BLaER1 (cell line): ENCODE results near the gene PAQR3.

Experiments used
- H3K27ac ChIP-seq: shearing (Covaris generic); formaldehyde crosslinking; 2 replicates; pipeline ENCODE4 v1.8.1; 2022
- H3K27me3 ChIP-seq: shearing (Covaris generic); formaldehyde crosslinking; 2 replicates; pipeline ENCODE4 v1.8.1; 2022
- H3K36me3 ChIP-seq: shearing (Covaris generic); formaldehyde crosslinking; 2 replicates; pipeline ENCODE4 v1.8.1; 2022
- H3K4me1 ChIP-seq: shearing (Covaris generic); formaldehyde crosslinking; 2 replicates; pipeline ENCODE4 v1.8.1; 2022
- H3K4me2 ChIP-seq: shearing (Covaris generic); formaldehyde crosslinking; 2 replicates; pipeline ENCODE4 v1.8.1; 2022
- H3K4me3 ChIP-seq: shearing (Covaris generic); formaldehyde crosslinking; 2 replicates; pipeline ENCODE4 v1.8.1; 2022
- H3K9ac ChIP-seq: shearing (Covaris generic); formaldehyde crosslinking; 2 replicates; pipeline ENCODE4 v1.8.1; 2022
- H3K9me3 ChIP-seq: shearing (Covaris generic); formaldehyde crosslinking; 2 replicates; pipeline ENCODE4 v1.8.1; 2022
- H4K20me1 ChIP-seq: shearing (Covaris generic); formaldehyde crosslinking; 2 replicates; pipeline ENCODE4 v1.8.1; 2022
- Cebpa-rat ChIP-seq: shearing (Covaris generic); IDR thresholded peaks from 2 replicates; pipeline ENCODE4 v1.8.1; 2022

Gene PAQR3

DNA sequence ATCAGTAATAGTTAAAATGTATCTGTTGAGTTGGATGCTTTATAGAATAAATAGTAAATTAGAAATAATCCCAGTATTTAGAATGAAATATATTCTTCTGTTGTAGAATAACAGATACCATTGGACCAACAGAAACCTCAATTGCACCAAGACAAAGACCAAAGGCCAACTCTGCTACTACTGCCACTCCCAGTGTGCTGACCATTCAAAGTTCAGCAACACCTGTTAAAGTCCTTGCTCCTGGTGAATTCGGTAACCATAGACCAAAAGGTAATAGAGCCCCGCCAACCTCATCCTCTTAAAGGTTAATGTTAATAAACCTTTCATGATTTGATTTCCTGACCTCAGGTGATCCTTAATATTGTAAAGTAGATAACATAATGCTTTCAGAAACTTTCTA is 73.8 kb downstream of the PAQR3 start:
- Histone ChIP-seq H3K4me1 (no peaks in the 10 kb centered on the region), H3K36me3 (peaks cover 61% of the 10 kb centered on the region), H4K20me1 (no peaks in the 10 kb centered on the region), H3K9ac (no peak overlapping the region), H3K4me3 (no peak overlapping the region), H3K27ac (no peak overlapping the region), H3K4me2 (no peak overlapping the region), H3K27me3 (no peaks in the 10 kb centered on the region), H3K9me3 (no peaks in the 10 kb centered on the region)
- TF ChIP-seq Cebpa-rat = no peak

DNA sequence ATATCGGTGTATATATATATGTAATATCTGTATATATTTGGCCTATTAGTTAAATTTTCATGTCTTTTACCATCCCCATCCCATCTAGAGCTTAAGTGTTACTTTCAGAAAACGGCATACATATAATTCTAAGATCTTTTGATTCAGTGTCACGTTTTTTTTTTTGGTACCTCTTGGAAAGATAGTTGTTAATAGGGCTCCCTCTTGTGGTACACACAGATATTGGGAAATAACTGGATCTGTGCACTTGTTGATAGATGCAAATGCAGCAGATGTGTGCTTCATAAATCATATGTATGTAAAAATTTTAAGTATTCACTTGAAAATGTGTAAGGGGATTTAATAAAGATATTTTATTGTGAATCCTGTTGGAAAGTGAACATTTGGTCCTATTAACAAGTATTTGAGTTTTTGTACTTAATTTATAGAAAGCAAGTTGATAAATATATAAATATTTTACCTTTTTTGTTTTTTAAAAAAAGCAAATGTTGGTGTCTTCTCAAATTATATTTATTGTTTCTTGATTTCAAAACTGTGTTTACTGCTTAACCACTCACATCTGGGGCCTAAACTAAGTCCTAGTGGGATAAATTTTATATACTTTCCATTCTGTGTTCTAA is 74.7 kb downstream of the PAQR3 start:
- Histone ChIP-seq H3K4me3 (no peak overlapping the region), H4K20me1 (no peaks in the 10 kb centered on the region), H3K27ac (no peak overlapping the region), H3K4me1 (no peaks in the 10 kb centered on the region), H3K27me3 (no peaks in the 10 kb centered on the region), H3K9ac (no peak overlapping the region), H3K36me3 (peaks cover 67% of the 10 kb centered on the region), H3K9me3 (no peaks in the 10 kb centered on the region), H3K4me2 (no peak overlapping the region)
- no peak for TF ChIP-seq Cebpa-rat

DNA sequence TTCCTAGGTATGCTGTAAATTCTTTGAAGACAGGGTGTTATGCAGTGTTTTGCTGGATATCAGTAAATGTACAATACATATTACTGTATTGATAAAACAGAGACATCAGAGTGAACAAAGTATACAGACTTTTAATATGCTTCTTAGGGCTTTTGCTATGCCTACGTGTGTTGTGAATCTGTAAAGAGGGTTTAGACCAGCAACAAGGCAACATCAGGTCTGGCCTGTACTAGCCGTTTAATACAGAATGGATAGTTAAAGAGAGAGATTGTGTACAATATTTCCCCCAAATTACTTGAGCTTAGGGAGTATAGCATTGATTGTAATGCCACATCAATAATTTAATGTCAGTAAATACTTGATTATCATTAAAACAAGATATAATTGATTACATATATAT is 75.2 kb downstream of the PAQR3 start:
- H3K36me3 ChIP-seq = peaks cover 66% of the 10 kb centered on the region
- no peaks in the 10 kb centered on the region for H3K27me3 ChIP-seq
- no peak overlapping the region for H3K9ac ChIP-seq
- no peak for TF ChIP-seq Cebpa-rat
- H3K4me1 ChIP-seq = no peaks in the 10 kb centered on the region
- H4K20me1 ChIP-seq = no peaks in the 10 kb centered on the region
- no peak overlapping the region for H3K27ac ChIP-seq
- H3K4me2 ChIP-seq = no peak overlapping the region
- no peak overlapping the region for H3K4me3 ChIP-seq
- no peaks in the 10 kb centered on the region for H3K9me3 ChIP-seq

DNA sequence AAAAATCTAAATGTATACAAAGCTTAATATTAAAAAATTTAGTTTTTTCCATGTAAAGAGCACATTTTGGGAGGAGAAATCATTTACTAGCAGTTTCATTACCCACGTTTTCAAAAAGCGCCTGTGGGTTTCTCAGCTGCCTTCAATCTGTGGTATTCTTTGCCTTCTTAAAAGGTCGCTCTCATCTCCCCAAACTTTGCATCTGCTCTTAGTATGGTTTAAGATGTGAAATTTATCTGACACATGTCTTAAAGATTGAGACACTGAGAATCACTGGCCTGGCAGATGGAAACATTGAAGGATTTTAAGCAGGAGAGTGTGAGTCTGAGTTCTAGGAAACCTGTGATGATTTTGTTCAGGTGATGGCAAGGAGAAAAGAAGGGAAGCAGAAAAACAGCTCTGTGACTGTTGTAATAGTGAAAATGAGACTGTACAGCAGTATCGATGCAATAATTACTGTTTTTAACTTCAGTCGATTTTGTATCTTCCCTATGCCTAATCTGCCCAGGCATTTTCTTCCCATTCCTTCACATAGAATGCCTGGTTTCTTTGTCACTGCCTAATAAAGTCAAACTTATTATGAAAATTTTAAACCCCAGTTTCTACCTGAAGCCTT is 75.9 kb downstream of the PAQR3 start:
- H4K20me1 ChIP-seq = no peaks in the 10 kb centered on the region
- H3K4me3 ChIP-seq = no peak overlapping the region
- no peak for TF ChIP-seq Cebpa-rat

DNA sequence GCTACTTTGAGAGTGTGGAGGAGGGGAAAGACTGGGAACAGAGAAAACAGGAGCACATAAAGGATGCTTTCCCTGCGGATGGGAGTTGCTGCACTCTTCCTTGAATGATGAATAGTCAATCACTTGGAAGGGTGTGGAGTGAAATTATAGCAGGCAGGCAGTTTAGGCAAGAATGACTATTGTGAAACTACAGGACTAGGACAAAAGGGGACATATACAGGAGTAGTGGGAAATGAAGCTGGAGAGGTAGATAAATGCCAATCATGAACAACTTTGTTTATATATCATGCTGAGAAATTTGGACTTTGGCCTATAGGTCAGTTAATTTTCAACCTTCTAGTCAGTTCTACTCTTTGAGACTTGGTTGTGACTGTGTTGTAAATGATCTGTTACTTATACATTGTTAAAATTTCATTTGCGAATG is 76.9 kb downstream of the PAQR3 start:
- Histone ChIP-seq H3K9me3 (no peaks in the 10 kb centered on the region), H3K36me3 (peaks cover 53% of the 10 kb centered on the region), H3K4me1 (no peaks in the 10 kb centered on the region), H3K9ac (no peak overlapping the region), H3K4me2 (no peak overlapping the region), H3K4me3 (no peak overlapping the region), H4K20me1 (no peaks in the 10 kb centered on the region), H3K27ac (no peak overlapping the region), H3K27me3 (no peaks in the 10 kb centered on the region)
- TF ChIP-seq Cebpa-rat = no peak

More for the DNA sequence above, 75.9 kb downstream of the PAQR3 start:
- Histone ChIP-seq H3K36me3 (peaks cover 60% of the 10 kb centered on the region), H3K4me1 (no peaks in the 10 kb centered on the region), H3K27ac (no peak overlapping the region), H3K4me2 (no peak overlapping the region), H3K27me3 (no peaks in the 10 kb centered on the region), H3K9me3 (no peaks in the 10 kb centered on the region), H3K9ac (no peak overlapping the region; the same call in 1 of the 2 replicates)
